Smooth muscle cell (in vitro differentiated cells): ENCODE measurements around the gene GRB14. TPM values are rescaled to one million over a fixed set of nuclear protein-coding genes. Genes with fewer than 3 reads are reported as not detected.

Experiments
- DNase-seq: peaks from one replicate; lab custom pipeline; 2025; ENCODE audit not compliant: unreplicated experiment; lab: John Stamatoyannopoulos, UW
- H2AFZ ChIP-seq: fragments of 200-600 bp; sonication (generic); 2 replicates; pipeline ENCODE4 v1.6.0; 2016; ENCODE audit warnings: antibody characterized with exemption, low read depth, mild to moderate bottlenecking
- H3F3A ChIP-seq: fragments of 200-600 bp; sonication (generic); 2 replicates; pipeline ENCODE4 v1.6.0; 2017; ENCODE audit warnings: antibody characterized with exemption, low read depth
- H3K27ac ChIP-seq: fragments of 200-600 bp; sonication (generic); 2 replicates; pipeline ENCODE4 v1.5.1; 2016; ENCODE audit warnings: low read depth, mild to moderate bottlenecking
- H3K27me3 ChIP-seq: fragments of 200-600 bp; sonication (generic); 2 replicates; pipeline ENCODE4 v1.6.1; 2016; ENCODE audit warnings: low read depth, mild to moderate bottlenecking
- H3K36me3 ChIP-seq: fragments of 200-600 bp; sonication (generic); 2 replicates; pipeline ENCODE4 v1.5.1; 2016; ENCODE audit warnings: low read depth
- H3K4me1 ChIP-seq: fragments of 200-600 bp; sonication (generic); 2 replicates; pipeline ENCODE4 v1.5.1; 2016; ENCODE audit warnings: low read depth
- H3K4me2 ChIP-seq: fragments of 200-600 bp; sonication (generic); 2 replicates; pipeline ENCODE4 v1.6.0; 2016; ENCODE audit warnings: mild to moderate bottlenecking
- H3K4me3 ChIP-seq: fragments of 200-600 bp; sonication (generic); 2 replicates; pipeline ENCODE4 v1.5.1; 2016; ENCODE audit warnings: mild to moderate bottlenecking
- H3K79me2 ChIP-seq: fragments of 200-600 bp; sonication (generic); 2 replicates; pipeline ENCODE4 v1.6.0; 2016; ENCODE audit warnings: low read depth, mild to moderate bottlenecking
- H3K9ac ChIP-seq: fragments of 200-600 bp; sonication (generic); 2 replicates; pipeline ENCODE4 v1.6.0; 2016; ENCODE audit warnings: low read depth
- H3K9me3 ChIP-seq: fragments of 200-600 bp; sonication (generic); replicated peaks from 2 replicates; pipeline ENCODE4 v1.5.1; 2016; ENCODE audit warnings: low read depth
- H4K20me1 ChIP-seq: fragments of 200-600 bp; sonication (generic); 2 replicates; pipeline ENCODE4 v1.6.0; 2016; ENCODE audit warnings: low read depth
- WGBS: methylation state at CpG from one replicate; pipeline ENCODE4 v1.1.7; 2016; ENCODE audit warnings: low lambda C conversion rate; 5-methylcytosine and 5-hydroxymethylcytosine counted together
- polyA plus RNA-seq: library from polyadenylated mRNA; unstranded; fragments of >200 nt; fragmentation: Nextera tagmentation; extraction: Ambion mirVana; gene quantifications from 2 replicates; pipeline ENCODE4 v1.2.1, GENCODE V29; 2016
- total RNA-seq: library from RNA; depleted of rRNA; stranded (reverse); fragments of >200 nt; gene quantifications from 2 replicates; pipeline ENCODE4 v1.2.3, GENCODE V29; 2014
- TF ChIP-seq, protein P1 (sequence below): fragments of 200-600 bp; sonication (generic); IDR thresholded peaks from 2 replicates; pipeline ENCODE4 v1.5.1; 2017; ENCODE audit warnings: borderline replicate concordance, mild to moderate bottlenecking, antibody characterized with exemption; ENCODE audit not compliant: insufficient read depth, poor library complexity, severe bottlenecking

The GRB14 gene
- total and polyA plus RNA-seq, 2 experiments from 2014 or later = 0.22 TPM; not detected in 1

DNA sequence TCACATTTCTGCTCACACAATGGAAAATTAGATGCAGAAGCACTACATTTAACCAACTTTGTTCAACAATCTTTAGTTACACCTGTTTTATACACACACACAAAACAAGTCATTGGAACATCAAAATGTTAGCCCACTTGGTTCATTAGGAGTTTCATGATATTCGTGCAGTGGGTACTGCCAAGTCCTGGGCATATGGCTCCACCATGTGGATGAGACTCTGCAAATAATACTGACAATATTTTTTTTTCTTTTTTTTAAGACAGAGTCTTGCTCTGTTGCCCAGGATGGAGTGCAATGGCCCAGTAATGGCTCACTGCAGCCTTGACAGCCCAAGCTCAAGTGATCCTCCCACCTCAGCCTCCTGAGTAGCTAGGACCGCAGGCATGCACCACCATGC, 34.5 kb upstream of the GRB14 start:
- no peak for DNase-seq
- H3K27ac ChIP-seq = no peak overlapping the region

DNA sequence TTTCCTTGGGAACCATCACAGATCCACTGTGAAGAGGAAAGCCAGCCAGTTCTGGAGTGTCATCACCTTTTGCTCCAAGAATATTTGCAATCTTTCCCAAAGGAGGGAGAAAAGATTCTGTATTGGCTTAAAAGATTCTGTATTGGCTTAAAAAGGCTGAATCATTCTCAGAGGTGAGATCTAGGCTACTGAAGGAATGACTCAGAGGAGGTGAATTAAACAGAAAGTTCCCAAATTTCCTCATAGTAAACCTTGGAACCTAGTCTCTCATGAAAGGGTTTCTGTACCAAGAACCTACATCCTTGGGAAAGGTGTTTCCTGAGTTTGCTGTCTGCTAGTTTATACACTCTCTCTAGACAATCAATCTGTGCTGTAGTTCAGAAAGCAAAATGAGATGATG, 34.1 kb upstream of the GRB14 start:
- H2AFZ ChIP-seq = no peak overlapping the region
- no peaks in the 10 kb centered on the region for H3K4me1 ChIP-seq
- H3K79me2 ChIP-seq = no peaks in the 10 kb centered on the region
- no peak overlapping the region for H3K4me2 ChIP-seq
- no peaks in the 10 kb centered on the region for H3K27me3 ChIP-seq
- no peak overlapping the region for H3K9ac ChIP-seq
- DNase-seq = no peak
- H4K20me1 ChIP-seq = no peaks in the 10 kb centered on the region
- H3K36me3 ChIP-seq = no peaks in the 10 kb centered on the region
- no peak overlapping the region for H3K27ac ChIP-seq
- H3K4me3 ChIP-seq = no peak overlapping the region
- H3K9me3 ChIP-seq = peaks cover 6% of the 10 kb centered on the region
- no peaks in the 10 kb centered on the region for H3F3A ChIP-seq
- TF ChIP-seq, protein P1, sequence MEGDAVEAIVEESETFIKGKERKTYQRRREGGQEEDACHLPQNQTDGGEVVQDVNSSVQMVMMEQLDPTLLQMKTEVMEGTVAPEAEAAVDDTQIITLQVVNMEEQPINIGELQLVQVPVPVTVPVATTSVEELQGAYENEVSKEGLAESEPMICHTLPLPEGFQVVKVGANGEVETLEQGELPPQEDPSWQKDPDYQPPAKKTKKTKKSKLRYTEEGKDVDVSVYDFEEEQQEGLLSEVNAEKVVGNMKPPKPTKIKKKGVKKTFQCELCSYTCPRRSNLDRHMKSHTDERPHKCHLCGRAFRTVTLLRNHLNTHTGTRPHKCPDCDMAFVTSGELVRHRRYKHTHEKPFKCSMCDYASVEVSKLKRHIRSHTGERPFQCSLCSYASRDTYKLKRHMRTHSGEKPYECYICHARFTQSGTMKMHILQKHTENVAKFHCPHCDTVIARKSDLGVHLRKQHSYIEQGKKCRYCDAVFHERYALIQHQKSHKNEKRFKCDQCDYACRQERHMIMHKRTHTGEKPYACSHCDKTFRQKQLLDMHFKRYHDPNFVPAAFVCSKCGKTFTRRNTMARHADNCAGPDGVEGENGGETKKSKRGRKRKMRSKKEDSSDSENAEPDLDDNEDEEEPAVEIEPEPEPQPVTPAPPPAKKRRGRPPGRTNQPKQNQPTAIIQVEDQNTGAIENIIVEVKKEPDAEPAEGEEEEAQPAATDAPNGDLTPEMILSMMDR = no peak

More for the DNA sequence above, 34.5 kb upstream of the GRB14 start:
- Histone ChIP-seq H3K4me2 (no peak overlapping the region), H3F3A (no peaks in the 10 kb centered on the region), H2AFZ (no peak overlapping the region), H3K27me3 (no peaks in the 10 kb centered on the region), H3K36me3 (no peaks in the 10 kb centered on the region), H3K4me3 (no peak overlapping the region), H4K20me1 (no peaks in the 10 kb centered on the region), H3K4me1 (no peaks in the 10 kb centered on the region), H3K9ac (no peak overlapping the region), H3K79me2 (no peaks in the 10 kb centered on the region), H3K9me3 (peaks cover 3% of the 10 kb centered on the region)
- TF ChIP-seq, protein P1 = no peak
- WGBS = 98% methylated on average over 2 of the region's 2 CpGs

- H3K9me3 ChIP-seq = peaks cover 11% of the 10 kb centered on the region
- no peak overlapping the region for H3K9ac ChIP-seq
- 62% methylated on average over 1 of the region's 1 CpG for WGBS
- no peaks in the 10 kb centered on the region for H3F3A ChIP-seq
- no peaks in the 10 kb centered on the region for H3K4me1 ChIP-seq
- H3K27me3 ChIP-seq = no peaks in the 10 kb centered on the region
- no peaks in the 10 kb centered on the region for H3K36me3 ChIP-seq
- no peak overlapping the region for H3K4me2 ChIP-seq
- no peak overlapping the region for H3K27ac ChIP-seq
- H3K79me2 ChIP-seq = no peaks in the 10 kb centered on the region
- no peak overlapping the region for H3K4me3 ChIP-seq
- DNase-seq = no peak
- H2AFZ ChIP-seq = no peak overlapping the region
- H4K20me1 ChIP-seq = no peaks in the 10 kb centered on the region
- TF ChIP-seq, protein P1 = no peak
Measured at GRCh38 chr2:164651361-164651760, 30.1 kb upstream of the GRB14 start.

- Histone ChIP-seq H2AFZ (no peak overlapping the region), H4K20me1 (no peaks in the 10 kb centered on the region), H3K27ac (no peak overlapping the region), H3K36me3 (no peaks in the 10 kb centered on the region), H3F3A (no peaks in the 10 kb centered on the region), H3K4me2 (no peak overlapping the region), H3K27me3 (no peaks in the 10 kb centered on the region), H3K9ac (no peak overlapping the region), H3K9me3 (no peaks in the 10 kb centered on the region), H3K79me2 (no peaks in the 10 kb centered on the region), H3K4me1 (no peaks in the 10 kb centered on the region), H3K4me3 (no peak overlapping the region)
- WGBS = 93% methylated on average over 1 of the region's 1 CpG
- no peak for DNase-seq
- TF ChIP-seq, protein P1 = no peak
Measured at GRCh38 chr2:164644036-164644700, 22.9 kb upstream of the GRB14 start.
